ENCODE measurements around the gene SYT6. TPM values are rescaled to one million over a fixed set of nuclear protein-coding genes. Genes with fewer than 3 reads are reported as not detected.

The SYT6 gene, protein sequence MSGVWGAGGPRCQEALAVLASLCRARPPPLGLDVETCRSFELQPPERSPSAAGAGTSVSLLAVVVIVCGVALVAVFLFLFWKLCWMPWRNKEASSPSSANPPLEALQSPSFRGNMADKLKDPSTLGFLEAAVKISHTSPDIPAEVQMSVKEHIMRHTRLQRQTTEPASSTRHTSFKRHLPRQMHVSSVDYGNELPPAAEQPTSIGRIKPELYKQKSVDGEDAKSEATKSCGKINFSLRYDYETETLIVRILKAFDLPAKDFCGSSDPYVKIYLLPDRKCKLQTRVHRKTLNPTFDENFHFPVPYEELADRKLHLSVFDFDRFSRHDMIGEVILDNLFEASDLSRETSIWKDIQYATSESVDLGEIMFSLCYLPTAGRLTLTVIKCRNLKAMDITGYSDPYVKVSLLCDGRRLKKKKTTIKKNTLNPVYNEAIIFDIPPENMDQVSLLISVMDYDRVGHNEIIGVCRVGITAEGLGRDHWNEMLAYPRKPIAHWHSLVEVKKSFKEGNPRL
- polyA plus RNA-seq (2012; ENCODE audit: insufficient read depth, insufficient read length, low read depth) = not detected

DNA sequence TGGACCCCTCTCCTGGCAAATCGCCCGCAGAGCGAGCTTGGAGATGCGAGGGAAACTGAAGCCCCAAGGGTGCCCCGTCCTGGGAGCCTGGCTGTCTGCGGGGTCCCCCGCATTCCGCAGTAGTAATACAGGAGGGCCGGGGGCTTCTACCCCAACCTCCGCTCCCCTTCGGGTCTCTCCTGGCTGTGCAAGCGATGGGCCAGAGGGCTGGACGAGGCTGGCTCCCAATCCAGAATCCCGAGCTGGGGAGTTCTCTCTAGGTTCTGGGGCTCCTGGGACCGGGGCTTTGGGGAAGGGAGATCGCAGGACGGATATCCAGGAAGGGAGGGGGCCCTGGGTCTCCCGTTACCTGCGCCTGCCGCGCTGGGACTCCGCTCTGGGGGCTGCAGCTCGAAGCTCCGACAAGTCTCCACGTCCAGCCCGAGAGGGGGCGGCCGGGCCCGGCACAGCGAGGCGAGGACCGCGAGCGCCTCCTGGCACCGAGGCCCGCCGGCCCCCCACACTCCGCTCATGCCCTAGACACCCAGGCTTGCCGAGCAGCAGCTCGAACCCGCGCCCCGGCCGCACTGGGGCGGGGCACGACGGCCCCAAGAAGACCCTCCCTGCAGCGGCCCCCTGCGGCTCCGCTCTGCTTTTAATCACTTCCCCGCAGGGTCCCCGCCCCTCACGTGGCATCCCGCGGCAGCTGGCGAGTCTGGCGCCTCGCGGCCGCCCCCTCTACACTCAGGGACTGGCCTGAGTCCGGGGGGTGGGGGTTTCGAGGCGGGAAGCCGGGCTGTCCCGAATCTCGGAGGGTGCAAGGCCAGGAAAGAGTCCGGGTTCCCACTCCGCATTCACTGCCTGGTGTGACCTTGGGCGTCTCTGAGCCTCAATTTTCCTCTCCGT is at the start of gene SYT6:
SYT6 (minus strand) TSS at position 609 of the 885 bp plus-strand sequence; CDS start at position 512, 97 bp downstream.
- TF ChIP-seq, protein P1, sequence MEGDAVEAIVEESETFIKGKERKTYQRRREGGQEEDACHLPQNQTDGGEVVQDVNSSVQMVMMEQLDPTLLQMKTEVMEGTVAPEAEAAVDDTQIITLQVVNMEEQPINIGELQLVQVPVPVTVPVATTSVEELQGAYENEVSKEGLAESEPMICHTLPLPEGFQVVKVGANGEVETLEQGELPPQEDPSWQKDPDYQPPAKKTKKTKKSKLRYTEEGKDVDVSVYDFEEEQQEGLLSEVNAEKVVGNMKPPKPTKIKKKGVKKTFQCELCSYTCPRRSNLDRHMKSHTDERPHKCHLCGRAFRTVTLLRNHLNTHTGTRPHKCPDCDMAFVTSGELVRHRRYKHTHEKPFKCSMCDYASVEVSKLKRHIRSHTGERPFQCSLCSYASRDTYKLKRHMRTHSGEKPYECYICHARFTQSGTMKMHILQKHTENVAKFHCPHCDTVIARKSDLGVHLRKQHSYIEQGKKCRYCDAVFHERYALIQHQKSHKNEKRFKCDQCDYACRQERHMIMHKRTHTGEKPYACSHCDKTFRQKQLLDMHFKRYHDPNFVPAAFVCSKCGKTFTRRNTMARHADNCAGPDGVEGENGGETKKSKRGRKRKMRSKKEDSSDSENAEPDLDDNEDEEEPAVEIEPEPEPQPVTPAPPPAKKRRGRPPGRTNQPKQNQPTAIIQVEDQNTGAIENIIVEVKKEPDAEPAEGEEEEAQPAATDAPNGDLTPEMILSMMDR (IDR thresholded peaks at IDR 0.05; ENCODE audit: low read depth, low read length) = no peak
- peak; percentile 19 for DNase-seq
- Histone ChIP-seq H3K36me3 (no peaks in the 10 kb centered on the region), H3K27me3 (peaks cover 77% of the 10 kb centered on the region), H3K4me3 (ENCODE audit: low read depth, low read length) (peak within 1 kb of the TSS; percentile 20), H3K9me3 (no peaks in the 10 kb centered on the region), H3K4me1 (no peaks in the 10 kb centered on the region)

DNA sequence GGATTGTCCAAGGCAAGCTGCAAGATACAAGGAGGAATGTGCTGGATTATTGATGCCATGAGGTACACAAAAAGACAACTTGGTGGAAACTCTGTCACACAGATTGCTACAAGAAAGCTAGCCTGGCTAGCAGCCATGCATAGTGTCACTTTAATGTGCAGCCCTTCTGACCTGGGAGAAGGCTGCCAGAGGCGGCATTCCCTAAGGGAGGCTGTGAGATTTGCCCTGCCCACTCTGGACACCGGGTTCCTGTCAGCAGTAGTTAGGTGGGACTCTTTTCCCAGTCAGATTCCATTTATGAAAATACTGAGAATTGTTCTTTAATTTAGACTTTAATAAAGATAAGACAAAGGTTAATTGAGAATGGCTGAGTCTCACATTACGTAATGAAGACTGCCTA is 47.8 kb upstream of the SYT6 start:
- Histone ChIP-seq H3K4me3 (ENCODE audit: low read depth, low read length) (no peak overlapping the region), H3K4me1 (no peaks in the 10 kb centered on the region), H3K9me3 (no peaks in the 10 kb centered on the region), H3K36me3 (no peaks in the 10 kb centered on the region), H3K27me3 (peaks cover 6% of the 10 kb centered on the region; the same call in 1 of the 2 replicates)
- DNase-seq = no peak
- TF ChIP-seq, protein P1 (IDR thresholded peaks at IDR 0.05; ENCODE audit: low read depth, low read length) = no peak

DNA sequence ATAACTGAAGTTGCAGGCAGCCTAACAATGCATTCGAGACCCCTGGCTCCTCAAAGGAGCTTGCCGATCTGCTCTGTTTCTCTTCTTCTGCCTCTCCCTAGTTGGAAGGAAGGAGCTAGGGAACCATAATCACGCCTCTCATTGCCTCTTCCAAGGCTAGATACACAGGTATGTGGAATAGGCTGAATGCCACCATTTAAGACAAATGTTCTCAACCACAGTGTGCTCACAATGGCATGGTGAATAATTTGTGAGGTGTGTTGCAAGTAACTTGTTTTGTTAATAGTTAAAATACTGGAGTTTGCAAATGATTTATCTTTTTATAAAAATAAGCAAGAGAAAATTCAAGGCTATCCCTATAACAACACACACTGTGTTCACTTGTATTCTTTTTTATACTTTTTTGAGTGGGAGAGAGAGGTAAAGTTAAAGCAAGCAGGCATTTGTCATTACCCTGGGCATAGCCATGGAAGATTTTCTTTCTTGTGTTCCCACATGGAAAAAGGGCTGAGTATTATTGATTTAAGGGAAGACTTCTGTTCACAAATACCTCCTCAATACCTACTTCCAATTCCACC is 45.4 kb upstream of the SYT6 start:
- H3K4me1 ChIP-seq = no peaks in the 10 kb centered on the region
- no peaks in the 10 kb centered on the region for H3K9me3 ChIP-seq
- peaks cover 6% of the 10 kb centered on the region; the same call in 1 of the 2 replicates for H3K27me3 ChIP-seq
- TF ChIP-seq, protein P1 (IDR thresholded peaks at IDR 0.05; ENCODE audit: low read depth, low read length) = no peak
- no peaks in the 10 kb centered on the region for H3K36me3 ChIP-seq
- DNase-seq = no peak
- no peak overlapping the region for H3K4me3 ChIP-seq (ENCODE audit: low read depth, low read length)

DNA sequence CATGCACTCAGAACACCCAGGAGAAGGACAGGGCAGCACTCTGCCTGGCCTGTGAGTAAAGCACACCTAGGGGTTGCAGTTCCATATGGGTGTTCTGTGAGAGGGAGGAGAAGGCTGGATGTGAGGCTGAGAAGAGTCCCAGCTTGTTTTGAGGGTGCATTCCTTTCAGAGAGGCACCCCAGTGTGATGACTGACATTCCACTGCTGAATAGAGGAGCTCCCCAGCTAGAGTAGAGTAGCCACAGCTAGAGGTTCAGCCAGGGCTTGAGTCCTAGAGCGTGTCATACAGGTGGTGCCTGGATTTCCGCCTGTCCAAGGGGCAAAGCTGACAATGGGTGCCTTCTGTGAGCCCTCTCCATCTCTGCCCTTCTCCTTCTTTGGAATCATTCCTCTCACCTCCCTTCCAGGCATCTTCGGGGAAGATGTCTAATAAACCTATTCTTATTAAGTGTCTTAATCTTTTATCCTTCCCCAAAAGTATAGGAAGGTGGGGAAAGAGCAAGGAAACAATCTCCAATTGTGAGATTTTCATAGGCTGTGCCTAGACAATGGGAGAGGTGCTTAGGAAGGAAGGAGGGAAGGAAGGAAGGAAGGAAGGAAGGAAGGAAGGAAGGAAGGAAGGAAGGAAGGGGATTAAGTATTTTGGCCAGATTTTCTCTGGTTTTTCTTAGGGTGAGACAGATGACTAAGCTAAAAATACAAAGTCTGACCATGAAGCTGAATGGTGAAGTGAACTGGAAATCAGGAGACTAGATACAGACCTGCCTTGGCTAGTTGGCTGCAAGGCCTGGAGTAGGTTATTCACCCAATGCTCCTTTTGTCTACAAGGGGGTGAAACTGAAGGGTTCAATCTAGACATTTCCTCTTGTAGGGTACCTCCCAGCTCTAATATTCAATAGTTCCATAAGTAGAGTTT is 43.6 kb upstream of the SYT6 start:
- H3K4me1 ChIP-seq = no peaks in the 10 kb centered on the region
- H3K36me3 ChIP-seq = no peaks in the 10 kb centered on the region
- H3K9me3 ChIP-seq = no peaks in the 10 kb centered on the region
- H3K4me3 ChIP-seq (ENCODE audit: low read depth, low read length) = no peak overlapping the region
- H3K27me3 ChIP-seq = peaks cover 6% of the 10 kb centered on the region; the same call in 1 of the 2 replicates
- DNase-seq = no peak
- TF ChIP-seq, protein P1 (IDR thresholded peaks at IDR 0.05; ENCODE audit: low read depth, low read length) = no peak

DNA sequence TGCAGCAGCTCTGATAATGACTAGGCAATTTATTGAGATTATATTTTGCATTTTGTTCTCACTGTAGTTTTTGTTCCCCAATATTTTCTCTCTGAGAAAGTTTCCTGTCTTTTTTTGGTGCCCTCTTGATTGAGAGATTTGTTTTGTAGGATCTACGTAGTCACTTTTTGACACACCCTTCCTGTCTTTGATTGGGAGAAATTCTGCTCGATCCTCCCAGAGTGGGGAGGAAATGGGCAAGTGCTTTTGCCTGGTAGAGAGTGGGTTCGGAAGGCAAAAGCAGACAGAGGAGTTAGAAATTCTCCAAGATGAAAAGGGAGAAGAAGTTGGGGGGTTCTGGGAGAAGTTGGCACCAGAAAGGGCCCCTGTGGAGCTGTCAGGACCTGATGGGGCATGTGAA is 42.1 kb upstream of the SYT6 start:
- Histone ChIP-seq H3K4me3 (ENCODE audit: low read depth, low read length) (no peak overlapping the region), H3K36me3 (no peaks in the 10 kb centered on the region), H3K27me3 (peaks cover 6% of the 10 kb centered on the region; the same call in 1 of the 2 replicates), H3K9me3 (no peaks in the 10 kb centered on the region), H3K4me1 (no peaks in the 10 kb centered on the region)
- TF ChIP-seq, protein P1 (IDR thresholded peaks at IDR 0.05; ENCODE audit: low read depth, low read length) = no peak
- no peak for DNase-seq

Measured in BE2C (cell line).